SU-DHL-6 (cell line): ENCODE measurements around the gene AGRN.
"Not testable (repeated sequence)": the region's sequence is repeated elsewhere in the genome, so short reads cannot be mapped to it uniquely, and the experiment has no call there.

Experiments
- H2AFZ ChIP-seq: fragments of 200-600 bp; sonication (generic); 2 replicates; pipeline ENCODE4 v1.6.1; 2014; ENCODE audit warnings: low read depth, mild to moderate bottlenecking, moderate library complexity, mixed read lengths, antibody characterized with exemption, low read length; ENCODE audit not compliant: severe bottlenecking
- H3F3A ChIP-seq: fragments of 200-600 bp; shearing (Covaris generic); 2 replicates; pipeline ENCODE4 v1.6.0; 2016; ENCODE audit warnings: antibody characterized with exemption, mild to moderate bottlenecking; ENCODE audit not compliant: insufficient read depth
- H3K27ac ChIP-seq: fragments of 200-600 bp; sonication (generic); 2 replicates; pipeline ENCODE4 v1.5.1; 2016; ENCODE audit warnings: low read depth, mild to moderate bottlenecking, low read length, moderate library complexity, mixed read lengths
- H3K27me3 ChIP-seq: fragments of 200-600 bp; sonication (generic), shearing (Covaris generic); 2 replicates; pipeline ENCODE4 v1.6.0; 2014; ENCODE audit warnings: mild to moderate bottlenecking, low read length
- H3K36me3 ChIP-seq: fragments of 200-600 bp; sonication (generic); 2 replicates; pipeline ENCODE4 v1.6.1; 2014; ENCODE audit warnings: mild to moderate bottlenecking, low read length, mixed read lengths
- H3K4me2 ChIP-seq: fragments of 300-600, 200-600 bp; shearing (Covaris generic), sonication (generic); 2 replicates; pipeline ENCODE4 v1.6.0; 2014; ENCODE audit warnings: low read length, low read depth, mild to moderate bottlenecking; ENCODE audit not compliant: poor library complexity, severe bottlenecking
- H3K4me3 ChIP-seq: fragments of 200-600 bp; sonication (generic); 2 replicates; pipeline ENCODE4 v1.5.1; 2014; ENCODE audit warnings: antibody characterized with exemption, low read length, mild to moderate bottlenecking, mixed read lengths; ENCODE audit not compliant: insufficient read depth, poor library complexity, severe bottlenecking
- H3K79me2 ChIP-seq: fragments of 200-600 bp; sonication (generic); 2 replicates; pipeline ENCODE4 v1.6.1; 2014; ENCODE audit warnings: mild to moderate bottlenecking, low read length, moderate library complexity; ENCODE audit not compliant: insufficient read depth
- H3K9ac ChIP-seq: fragments of 200-600 bp; sonication (generic); 2 replicates; pipeline ENCODE4 v1.7.0; 2014; ENCODE audit warnings: mild to moderate bottlenecking, low read length
- H3K9me2 ChIP-seq: fragments of 200-600 bp; sonication (generic); replicated peaks from 2 replicates; pipeline ENCODE4 v1.6.1; 2014; ENCODE audit warnings: low read length; ENCODE audit not compliant: insufficient read depth
- H3K9me3 ChIP-seq: fragments of 200-600 bp; sonication (generic); 2 replicates; pipeline ENCODE4 v1.6.1; 2014; ENCODE audit warnings: low read length, mixed read lengths; ENCODE audit not compliant: insufficient read depth
- H4K20me1 ChIP-seq: fragments of 200-600 bp; sonication (generic); 2 replicates; pipeline ENCODE4 v1.6.1; 2014; ENCODE audit warnings: low read depth, mild to moderate bottlenecking, antibody characterized with exemption, low read length, moderate library complexity, mixed read lengths
- EZH2phosphoT487 ChIP-seq: fragments of 200-600 bp; sonication (generic), shearing (Covaris generic); conservative IDR thresholded peaks from 2 replicates; pipeline ENCODE4 v1.6.1; 2018; ENCODE audit warnings: mild to moderate bottlenecking, antibody characterized with exemption, low read length, moderate library complexity, mixed read lengths
- TF ChIP-seq, protein P1 (sequence below): fragments of 200-600 bp; sonication (generic); IDR thresholded peaks from one replicate; pipeline ENCODE4 v1.5.1; 2017; ENCODE audit warnings: antibody characterized with exemption, mild to moderate bottlenecking, low read length, moderate library complexity; ENCODE audit not compliant: insufficient read depth, poor library complexity, severe bottlenecking

AGRN gene

DNA sequence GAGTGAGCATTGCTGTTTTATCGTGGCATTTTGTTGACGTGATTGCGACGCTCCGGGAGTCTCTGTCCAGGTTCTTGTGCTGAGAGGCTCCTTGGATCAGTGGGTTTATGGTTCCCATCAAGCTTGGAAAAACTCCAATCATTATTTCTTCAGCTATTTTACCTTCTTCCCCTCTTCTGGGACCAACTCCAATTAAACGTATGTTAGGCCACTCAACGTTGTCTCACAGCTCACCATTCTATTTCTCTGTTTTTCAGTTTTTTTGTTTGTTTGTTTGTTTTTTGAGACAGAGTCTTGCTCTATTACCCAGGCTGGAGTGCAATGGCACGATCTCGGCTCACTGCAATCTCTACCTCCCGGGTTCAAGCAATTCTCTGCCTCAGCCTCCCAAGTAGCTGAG lies 28.0 kb upstream of the AGRN start:
- Histone ChIP-seq H3K27me3 (no peaks in the 10 kb centered on the region), H3F3A (no peaks in the 10 kb centered on the region), H3K9me2 (no peaks in the 10 kb centered on the region), H3K36me3 (no peaks in the 10 kb centered on the region), H3K4me2 (no peak overlapping the region), H3K9ac (no peak overlapping the region), H3K27ac (no peak overlapping the region), H4K20me1 (no peaks in the 10 kb centered on the region), H3K4me3 (no peak overlapping the region), H3K79me2 (no peaks in the 10 kb centered on the region), H3K9me3 (no peaks in the 10 kb centered on the region), H2AFZ (no peak overlapping the region)
- no peak for TF ChIP-seq EZH2phosphoT487
- TF ChIP-seq, protein P1, sequence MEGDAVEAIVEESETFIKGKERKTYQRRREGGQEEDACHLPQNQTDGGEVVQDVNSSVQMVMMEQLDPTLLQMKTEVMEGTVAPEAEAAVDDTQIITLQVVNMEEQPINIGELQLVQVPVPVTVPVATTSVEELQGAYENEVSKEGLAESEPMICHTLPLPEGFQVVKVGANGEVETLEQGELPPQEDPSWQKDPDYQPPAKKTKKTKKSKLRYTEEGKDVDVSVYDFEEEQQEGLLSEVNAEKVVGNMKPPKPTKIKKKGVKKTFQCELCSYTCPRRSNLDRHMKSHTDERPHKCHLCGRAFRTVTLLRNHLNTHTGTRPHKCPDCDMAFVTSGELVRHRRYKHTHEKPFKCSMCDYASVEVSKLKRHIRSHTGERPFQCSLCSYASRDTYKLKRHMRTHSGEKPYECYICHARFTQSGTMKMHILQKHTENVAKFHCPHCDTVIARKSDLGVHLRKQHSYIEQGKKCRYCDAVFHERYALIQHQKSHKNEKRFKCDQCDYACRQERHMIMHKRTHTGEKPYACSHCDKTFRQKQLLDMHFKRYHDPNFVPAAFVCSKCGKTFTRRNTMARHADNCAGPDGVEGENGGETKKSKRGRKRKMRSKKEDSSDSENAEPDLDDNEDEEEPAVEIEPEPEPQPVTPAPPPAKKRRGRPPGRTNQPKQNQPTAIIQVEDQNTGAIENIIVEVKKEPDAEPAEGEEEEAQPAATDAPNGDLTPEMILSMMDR, result no peak

DNA sequence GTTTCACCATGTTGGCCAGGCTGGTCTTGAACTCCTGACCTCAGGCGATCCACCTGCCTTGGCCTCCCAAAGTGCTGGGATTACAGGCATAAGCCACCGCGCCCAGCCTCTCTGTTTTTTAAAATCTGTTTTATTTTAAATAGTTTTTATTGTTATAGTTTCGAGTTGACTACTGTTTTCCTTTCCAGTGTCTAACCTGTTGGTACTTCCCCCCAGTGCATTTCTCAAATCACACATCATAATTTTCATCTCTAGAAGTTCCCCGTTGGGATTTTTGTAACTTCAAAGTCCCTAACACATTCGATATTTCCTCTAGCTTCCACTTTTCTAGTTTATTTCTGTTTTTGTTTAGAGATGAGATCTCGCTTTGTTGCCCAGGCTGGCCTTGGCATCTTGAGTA lies 27.6 kb upstream of the AGRN start:
- Histone ChIP-seq H3K4me2 (no peak overlapping the region), H3F3A (no peaks in the 10 kb centered on the region), H3K9me3 (no peaks in the 10 kb centered on the region), H2AFZ (no peak overlapping the region), H3K79me2 (no peaks in the 10 kb centered on the region), H3K4me3 (no peak overlapping the region), H3K9me2 (no peaks in the 10 kb centered on the region), H3K36me3 (no peaks in the 10 kb centered on the region), H4K20me1 (no peaks in the 10 kb centered on the region), H3K9ac (no peak overlapping the region), H3K27ac (no peak overlapping the region), H3K27me3 (no peaks in the 10 kb centered on the region)
- TF ChIP-seq EZH2phosphoT487, result no peak

DNA sequence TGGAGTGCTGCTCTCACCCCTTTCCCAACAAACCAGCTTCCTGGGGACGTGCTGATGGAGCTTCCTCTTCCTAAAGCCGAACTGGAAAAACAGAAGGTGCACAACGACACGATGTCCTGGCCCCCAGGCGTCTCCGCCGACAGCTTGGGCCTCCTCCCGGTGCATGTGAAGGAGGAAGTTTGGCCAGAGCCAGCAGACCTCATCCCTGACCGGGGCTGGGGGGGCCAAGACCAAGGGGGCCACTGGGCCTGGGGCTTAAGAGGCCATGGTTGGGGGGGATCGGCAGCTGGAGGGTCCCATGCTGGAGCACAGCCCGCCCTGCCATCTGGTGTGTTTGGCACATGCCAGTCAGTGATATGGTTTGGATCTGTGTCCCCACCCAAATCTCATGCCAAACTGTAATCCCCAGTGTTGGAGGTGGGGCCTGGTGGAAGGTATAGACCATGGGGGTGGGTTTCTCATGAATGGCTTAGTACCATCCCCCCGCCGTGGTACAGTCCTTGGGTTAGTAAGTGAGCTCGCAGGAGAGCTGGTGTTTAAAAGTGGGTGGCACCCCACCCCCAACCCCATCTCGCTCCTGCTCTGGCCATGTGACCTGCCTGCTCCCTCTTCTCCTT lies 26.4 kb upstream of the AGRN start:
- H3F3A ChIP-seq, result no peaks in the 10 kb centered on the region
- H3K4me2 ChIP-seq, result no peak overlapping the region
- no peaks in the 10 kb centered on the region for H3K9me3 ChIP-seq
- H3K36me3 ChIP-seq, result no peaks in the 10 kb centered on the region
- TF ChIP-seq, protein P1, result no peak
- TF ChIP-seq EZH2phosphoT487, result no peak
- no peak overlapping the region for H3K9ac ChIP-seq
- H4K20me1 ChIP-seq, result no peaks in the 10 kb centered on the region
- H3K27ac ChIP-seq, result no peak overlapping the region
- H3K9me2 ChIP-seq, result no peaks in the 10 kb centered on the region
- no peaks in the 10 kb centered on the region for H3K79me2 ChIP-seq
- H3K4me3 ChIP-seq, result no peak overlapping the region
- no peak overlapping the region for H2AFZ ChIP-seq
- H3K27me3 ChIP-seq, result no peaks in the 10 kb centered on the region

DNA sequence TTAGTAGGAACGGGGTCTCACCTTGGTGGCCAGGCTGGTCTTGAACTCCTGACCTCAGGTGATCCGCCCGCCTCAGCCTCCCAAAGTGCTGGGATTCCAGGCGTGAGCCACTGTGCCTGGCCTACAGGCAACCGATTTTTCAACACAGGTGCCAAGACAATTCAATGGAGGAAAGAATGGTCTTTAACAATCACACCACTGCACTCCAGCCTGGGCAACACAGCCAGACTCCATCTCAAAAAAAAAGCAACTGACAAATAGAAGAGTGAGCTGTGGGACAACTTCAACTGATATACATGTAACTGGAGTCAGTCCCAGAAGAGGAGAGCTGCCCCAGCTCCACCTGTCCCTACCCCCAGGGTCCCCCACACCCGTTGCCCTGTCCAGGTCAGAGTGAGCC lies 25.4 kb upstream of the AGRN start:
- H3K27me3 ChIP-seq, H3K36me3 ChIP-seq, H3K27ac ChIP-seq, H3K4me2 ChIP-seq, H4K20me1 ChIP-seq, H3F3A ChIP-seq, H3K4me3 ChIP-seq, H2AFZ ChIP-seq, H3K79me2 ChIP-seq, H3K9me3 ChIP-seq, H3K9ac ChIP-seq, H3K9me2 ChIP-seq: not testable (repeated sequence)
